NCI-H1436 (cell line): ENCODE measurements around the gene ZNF566.
"Not testable (repeated sequence)": the region's sequence is repeated elsewhere in the genome, so short reads cannot be mapped to it uniquely, and the experiment has no call there.

Experiments
- DNase-seq: peaks from one replicate; lab custom pipeline; 2025; lab: John Stamatoyannopoulos, UW

Gene ZNF566

DNA sequence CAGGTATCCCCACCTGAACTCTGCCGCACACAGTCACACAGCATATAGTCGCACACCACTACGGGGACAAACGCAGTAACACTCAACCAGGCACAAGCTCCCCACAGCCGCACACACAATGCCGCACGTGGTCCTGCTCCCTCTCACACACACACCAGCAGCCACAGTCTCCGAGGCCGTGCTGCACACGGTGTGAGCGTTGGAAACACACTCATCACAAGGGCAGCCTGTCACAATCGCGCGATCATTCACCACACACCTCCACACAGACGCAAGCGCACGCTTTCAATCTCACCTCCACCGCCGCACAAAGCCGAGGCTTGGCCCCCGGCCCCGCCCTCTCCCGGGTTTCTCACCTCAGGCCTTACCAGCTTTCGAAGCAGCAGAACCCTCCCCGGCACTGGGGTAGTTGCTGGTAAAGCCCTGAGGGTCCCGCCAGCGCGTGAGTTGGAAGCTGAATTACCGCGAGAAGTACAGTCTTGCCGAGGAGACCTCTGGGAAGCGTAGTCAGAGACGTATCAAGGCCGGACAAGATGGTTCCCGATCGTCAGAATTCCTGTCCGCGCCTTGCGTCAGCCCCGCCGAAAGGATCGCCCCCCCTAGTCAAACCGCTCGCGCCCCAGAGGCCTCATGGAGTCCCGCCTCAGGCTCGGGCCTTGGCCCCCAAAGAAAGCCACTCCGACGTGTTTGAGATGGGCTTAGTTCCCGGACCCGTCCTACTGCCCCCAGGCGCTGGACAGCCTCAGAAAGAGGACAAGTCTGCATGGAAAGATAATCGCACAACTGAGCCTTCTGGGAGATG lies at the start of gene ZNF566:
Gene ZNF566, minus strand, starts transcription at position 444 of the 802 bp plus-strand sequence. CDS start 13,004 bp downstream, outside the sequence.
- peak; percentile 96 for DNase-seq

- no peak for DNase-seq
Measured at GRCh38 chr19:36528921-36529518, 39.7 kb upstream of the ZNF566 start.

- peak; percentile 88 for DNase-seq
Measured at GRCh38 chr19:36528194-36528920, 39.0 kb upstream of the ZNF566 start, which contains the start of gene ZNF260. TSS of gene ZNF260 (minus strand) at chr19:36528271. CDS start at chr19:36515238, 13,033 bp downstream.

- DNase-seq, result no peak
Measured at GRCh38 chr19:36527873-36528193, 38.5 kb upstream of the ZNF566 start.

GRCh38 chr19:36527341-36527740 lies 38.0 kb upstream of the ZNF566 start:
- DNase-seq, result no peak

- DNase-seq, result no peak
Measured at GRCh38 chr19:36526581-36526980, 37.2 kb upstream of the ZNF566 start.

DNA sequence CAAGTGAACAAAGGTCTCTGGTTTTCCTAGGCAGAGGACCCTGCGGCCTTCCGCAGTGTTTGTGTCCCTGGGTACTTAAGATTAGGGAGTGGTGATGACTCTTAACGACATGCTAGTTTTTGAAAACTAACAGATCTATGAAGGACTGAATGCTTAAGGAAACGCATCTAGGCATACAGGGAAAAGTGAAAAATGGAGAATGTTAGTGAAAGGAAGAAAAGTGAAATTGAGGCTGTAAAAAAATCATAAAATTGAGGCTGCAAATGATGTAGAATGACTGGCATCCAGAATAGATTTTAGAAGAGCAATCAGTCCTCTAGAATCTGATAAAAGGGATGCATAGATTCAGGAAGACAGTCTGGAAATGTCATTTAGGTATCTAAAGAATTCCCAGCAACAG lies 35.3 kb upstream of the ZNF566 start:
- DNase-seq, result no peak

- DNase-seq, result no peak
Measured at GRCh38 chr19:36514012-36514612, 24.8 kb upstream of the ZNF566 start.

GRCh38 chr19:36508325-36508724 lies 19.0 kb upstream of the ZNF566 start:
- no peak for DNase-seq

DNA sequence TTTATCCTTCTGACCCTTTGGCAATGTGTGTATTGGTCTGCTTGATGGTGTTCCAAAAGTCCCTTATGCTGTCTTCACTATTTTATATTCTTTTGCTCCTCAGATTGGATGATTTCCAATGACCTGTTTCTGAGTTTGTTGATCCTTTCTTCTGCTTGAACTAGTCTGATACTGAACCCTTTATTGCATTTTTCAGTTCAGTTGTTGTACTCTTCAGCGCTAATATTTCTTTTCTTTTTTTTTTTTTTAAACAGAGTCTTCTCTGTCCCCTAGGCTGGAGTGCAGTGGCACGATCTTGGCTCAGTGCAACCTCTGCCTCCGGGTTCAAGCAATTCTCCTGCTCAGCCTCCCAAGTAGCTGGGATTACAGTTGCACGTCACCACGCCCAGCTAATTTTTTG lies 12.6 kb upstream of the ZNF566 start:
- DNase-seq, result no peak

DNA sequence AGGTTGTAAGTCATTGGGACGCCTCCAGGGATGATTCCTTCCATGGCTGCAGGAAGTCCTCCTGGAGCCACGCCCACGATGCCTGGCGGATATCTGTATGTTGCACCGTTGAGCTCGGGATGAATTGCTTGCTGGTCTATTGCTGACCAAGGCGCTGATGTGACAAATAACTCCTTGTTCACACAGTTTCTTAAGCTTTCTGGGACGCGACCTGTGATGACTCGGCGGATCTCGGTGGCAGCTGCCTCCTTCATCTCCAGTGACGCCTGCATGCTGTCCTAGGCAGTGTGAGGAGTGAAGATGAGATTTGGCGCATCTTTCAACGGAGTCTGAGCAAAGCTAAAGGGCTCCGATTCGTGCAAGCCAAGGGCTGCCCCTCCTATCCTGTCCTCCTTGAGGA lies 7.6 kb upstream of the ZNF566 start:
- no peak for DNase-seq

- not testable (repeated sequence) for DNase-seq
Measured at GRCh38 chr19:36492689-36493453, 3.5 kb upstream of the ZNF566 start.

DNA sequence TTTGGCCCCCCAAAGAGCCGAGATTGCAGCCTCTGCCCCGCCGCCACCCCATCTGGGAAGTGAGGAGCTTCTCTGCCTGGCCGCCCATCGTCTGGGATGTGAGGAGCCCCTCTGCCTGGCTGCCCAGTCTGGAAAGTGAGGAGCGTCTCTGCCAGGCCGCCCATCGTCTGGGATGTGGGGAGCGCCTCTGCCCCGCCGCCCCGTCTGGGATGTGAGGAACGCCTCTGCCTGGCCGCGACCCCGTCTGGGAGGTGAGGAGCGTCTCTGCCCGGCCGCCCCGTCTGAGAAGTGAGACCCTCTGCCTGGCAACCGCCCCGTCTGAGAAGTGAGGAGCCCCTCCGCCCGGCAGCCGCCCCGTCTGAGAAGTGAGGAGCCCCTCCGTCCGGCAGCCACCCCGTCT lies 1.5 kb upstream of the ZNF566 start:
- not testable (repeated sequence) for DNase-seq

DNA sequence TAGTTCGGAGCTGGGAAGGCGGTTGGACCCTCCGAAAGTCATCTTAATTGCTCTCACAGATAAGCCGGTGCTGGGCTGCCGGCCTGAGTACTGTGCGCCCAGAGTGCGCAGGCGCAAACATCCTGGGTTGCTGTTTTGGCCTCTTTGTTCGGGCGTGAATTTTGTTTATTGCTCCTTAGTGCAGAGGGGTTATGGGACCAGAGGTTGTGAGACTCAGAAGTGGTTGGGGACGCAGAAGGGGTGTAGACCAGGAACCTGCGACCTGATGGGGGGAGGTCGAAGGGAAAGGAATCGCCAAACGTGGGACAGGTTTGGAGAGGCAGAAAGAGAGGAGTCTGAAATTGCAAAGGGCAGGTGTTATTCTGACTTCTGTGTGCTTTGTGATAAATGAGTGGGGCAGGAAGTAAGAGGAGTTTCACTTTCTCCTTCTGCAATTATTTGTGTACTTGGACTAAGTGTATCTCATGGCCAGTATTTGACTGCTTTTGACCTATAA lies 607 bp upstream of the ZNF566 start:
- DNase-seq, result peak; percentile 87

DNA sequence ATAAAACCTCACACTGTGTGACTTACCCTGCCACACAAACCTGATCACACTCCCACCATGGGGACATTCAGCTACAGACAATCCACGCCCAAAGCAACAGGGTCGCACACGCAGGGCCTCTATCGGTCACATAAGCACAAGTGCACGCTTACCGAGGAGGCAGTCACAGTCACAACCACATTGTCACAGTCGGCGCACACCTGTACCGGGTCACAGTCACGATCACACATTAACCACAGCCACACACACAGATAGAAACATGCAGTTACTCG lies 579 bp downstream of the ZNF566 start:
- no peak for DNase-seq

- DNase-seq, result no peak
Measured at GRCh38 chr19:36488118-36488845, 1.1 kb downstream of the ZNF566 start.

DNA sequence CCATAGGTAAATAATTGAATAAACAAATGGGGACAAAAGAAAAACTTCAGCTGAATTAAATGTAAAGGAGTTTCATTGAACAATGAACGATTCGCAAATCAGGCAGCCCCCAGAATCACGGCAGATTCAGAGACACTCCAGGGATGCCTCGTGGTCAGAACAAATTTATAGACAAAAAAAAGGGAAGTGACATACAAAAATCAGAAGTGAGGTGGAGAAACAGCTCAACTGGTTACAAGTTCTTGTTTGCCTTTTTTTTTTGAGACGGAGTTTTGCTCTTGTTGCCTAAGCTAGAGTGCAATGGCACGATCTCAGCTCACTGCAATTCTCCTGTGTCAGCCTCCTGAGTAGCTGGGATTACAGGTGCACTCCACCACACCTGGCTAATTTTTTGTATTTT lies 5.7 kb downstream of the ZNF566 start:
- no peak for DNase-seq

- no peak for DNase-seq
Measured at GRCh38 chr19:36482876-36483275, 6.5 kb downstream of the ZNF566 start.

GRCh38 chr19:36460046-36460445 lies 29.3 kb downstream of the ZNF566 start:
- DNase-seq, result no peak

- no peak for DNase-seq
Measured at GRCh38 chr19:36456831-36457230, 32.5 kb downstream of the ZNF566 start.

DNA sequence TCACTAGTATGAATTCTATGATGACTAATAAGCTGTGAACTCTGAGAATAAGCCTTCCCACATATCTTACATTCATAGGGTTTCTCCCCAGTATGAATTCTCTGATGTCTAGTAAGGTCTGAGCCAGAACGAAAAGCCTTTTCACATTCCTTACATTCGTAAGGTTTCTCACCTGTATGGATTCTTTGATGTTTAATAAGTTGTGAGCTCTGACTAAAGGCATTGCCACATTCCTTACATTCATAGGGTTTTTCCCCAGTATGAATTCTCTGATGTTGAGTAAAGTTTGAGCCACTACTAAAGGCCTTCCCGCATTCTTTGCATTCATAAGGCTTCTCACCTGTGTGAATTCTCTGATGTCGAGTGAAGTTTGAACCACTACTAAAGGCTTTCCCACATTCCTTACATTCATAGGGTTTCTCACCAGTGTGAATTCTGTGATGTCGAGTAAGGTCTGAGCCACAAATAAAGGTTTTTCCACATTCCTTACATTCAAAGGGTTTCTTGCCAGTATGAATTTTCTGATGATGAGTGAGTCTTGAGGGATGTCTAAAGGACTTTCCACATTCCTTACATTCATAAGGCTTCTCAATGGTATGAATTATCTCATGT lies 40.2 kb downstream of the ZNF566 start:
- DNase-seq, result no peak
